Measurements from ENCODE around the gene ANKRD33B.

Gene ANKRD33B

GRCh38 chr5:10610058-10610457 is 46.2 kb downstream of the ANKRD33B start:
- no peak for TF ChIP-seq CTCF (IDR thresholded peaks at IDR 0.05; ENCODE audit: insufficient read depth, low read depth, low read length, missing control alignments)
- no peak overlapping the region for H3K4me3 ChIP-seq (ENCODE audit: low read depth, low read length)
- no peak for DNase-seq (ENCODE audit: low read depth)

GRCh38 chr5:10611290-10611689 is 47.4 kb downstream of the ANKRD33B start:
- TF ChIP-seq CTCF (IDR thresholded peaks at IDR 0.05; ENCODE audit: insufficient read depth, low read depth, low read length, missing control alignments) = no peak
- H3K4me3 ChIP-seq (ENCODE audit: low read depth, low read length) = no peak overlapping the region
- DNase-seq (ENCODE audit: low read depth) = no peak

- peak; percentile 64 for DNase-seq (ENCODE audit: low read depth)
- no peak for TF ChIP-seq CTCF (IDR thresholded peaks at IDR 0.05; ENCODE audit: insufficient read depth, low read depth, low read length, missing control alignments)
- H3K4me3 ChIP-seq (ENCODE audit: low read depth, low read length) = no peak overlapping the region
Measured at GRCh38 chr5:10612251-10612650, 48.4 kb downstream of the ANKRD33B start.

- TF ChIP-seq CTCF (IDR thresholded peaks at IDR 0.05; ENCODE audit: insufficient read depth, low read depth, low read length, missing control alignments) = no peak
- no peak overlapping the region for H3K4me3 ChIP-seq (ENCODE audit: low read depth, low read length)
- DNase-seq (ENCODE audit: low read depth) = no peak
Measured at GRCh38 chr5:10615693-10616092, 51.8 kb downstream of the ANKRD33B start.

GRCh38 chr5:10617103-10617502 is 53.2 kb downstream of the ANKRD33B start:
- no peak for TF ChIP-seq CTCF (IDR thresholded peaks at IDR 0.05; ENCODE audit: insufficient read depth, low read depth, low read length, missing control alignments)
- no peak for DNase-seq (ENCODE audit: low read depth)

GRCh38 chr5:10618311-10618710 is 54.4 kb downstream of the ANKRD33B start:
- H3K4me3 ChIP-seq (ENCODE audit: low read depth, low read length) = no peak overlapping the region
- no peak for TF ChIP-seq CTCF (IDR thresholded peaks at IDR 0.05; ENCODE audit: insufficient read depth, low read depth, low read length, missing control alignments)
- DNase-seq (ENCODE audit: low read depth) = no peak

More at GRCh38 chr5:10617103-10617502, 53.2 kb downstream of the ANKRD33B start:
- no peak overlapping the region for H3K4me3 ChIP-seq (ENCODE audit: low read depth, low read length)

GRCh38 chr5:10619649-10620048 is 55.8 kb downstream of the ANKRD33B start:
- no peak for DNase-seq (ENCODE audit: low read depth)
- H3K4me3 ChIP-seq (ENCODE audit: low read depth, low read length) = no peak overlapping the region
- no peak for TF ChIP-seq CTCF (IDR thresholded peaks at IDR 0.05; ENCODE audit: insufficient read depth, low read depth, low read length, missing control alignments)

All from GM12865 (cell line).